ENCODE results near the gene CACNA1B.

Gene CACNA1B

GRCh38 chr9:137877506-137878122 lies at the start of gene CACNA1B:
TSS of gene CACNA1B (plus strand) at chr9:137877782. CDS start at chr9:137877934, 152 bp downstream.
- DNase-seq (ENCODE audit: low spot score), result peak; percentile 13

- no peak for DNase-seq (ENCODE audit: low spot score)
Measured at GRCh38 chr9:137827908-137828526, 49.6 kb upstream of the CACNA1B start.

DNA sequence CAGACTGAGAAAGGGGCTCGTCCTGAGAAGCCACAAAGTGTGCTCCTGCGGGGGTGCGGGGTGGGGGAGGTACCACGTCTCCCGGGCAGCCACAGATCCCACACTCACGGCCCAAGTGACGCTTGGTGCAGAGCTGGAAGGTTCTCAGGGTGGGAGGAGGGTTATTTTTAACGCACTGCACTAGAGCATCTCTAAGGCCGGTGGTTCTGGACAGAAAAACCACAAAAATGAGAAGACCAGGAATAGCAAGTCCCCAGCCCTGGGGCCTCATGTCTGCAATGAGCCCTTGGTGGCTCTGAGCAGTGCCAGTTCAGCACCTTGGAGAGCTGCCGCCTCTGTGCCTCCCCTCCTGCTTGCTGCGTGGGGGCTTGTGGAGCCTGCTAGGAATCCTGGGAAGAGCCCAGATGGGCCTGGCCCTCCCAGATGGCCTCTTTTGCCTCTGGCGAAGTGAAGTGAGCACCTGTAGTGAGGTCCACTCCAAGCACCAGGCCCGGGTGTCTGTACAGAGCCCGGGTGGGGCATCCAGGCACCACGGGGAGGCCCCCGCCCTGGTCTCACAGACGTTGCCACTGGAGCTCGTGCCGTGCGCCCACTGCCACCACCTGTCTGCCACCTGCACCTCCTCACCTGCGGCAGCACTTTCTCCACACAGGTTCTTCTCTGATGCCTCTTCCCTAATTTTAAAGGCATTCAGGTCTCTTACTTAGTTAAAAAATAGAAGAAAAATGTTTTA lies 48.9 kb upstream of the CACNA1B start:
- DNase-seq (ENCODE audit: low spot score), result peak; percentile 58

- DNase-seq (ENCODE audit: low spot score), result no peak
Measured at GRCh38 chr9:137829260-137829996, 48.2 kb upstream of the CACNA1B start.

- no peak for DNase-seq (ENCODE audit: low spot score)
Measured at GRCh38 chr9:137832191-137832700, 45.3 kb upstream of the CACNA1B start.

DNA sequence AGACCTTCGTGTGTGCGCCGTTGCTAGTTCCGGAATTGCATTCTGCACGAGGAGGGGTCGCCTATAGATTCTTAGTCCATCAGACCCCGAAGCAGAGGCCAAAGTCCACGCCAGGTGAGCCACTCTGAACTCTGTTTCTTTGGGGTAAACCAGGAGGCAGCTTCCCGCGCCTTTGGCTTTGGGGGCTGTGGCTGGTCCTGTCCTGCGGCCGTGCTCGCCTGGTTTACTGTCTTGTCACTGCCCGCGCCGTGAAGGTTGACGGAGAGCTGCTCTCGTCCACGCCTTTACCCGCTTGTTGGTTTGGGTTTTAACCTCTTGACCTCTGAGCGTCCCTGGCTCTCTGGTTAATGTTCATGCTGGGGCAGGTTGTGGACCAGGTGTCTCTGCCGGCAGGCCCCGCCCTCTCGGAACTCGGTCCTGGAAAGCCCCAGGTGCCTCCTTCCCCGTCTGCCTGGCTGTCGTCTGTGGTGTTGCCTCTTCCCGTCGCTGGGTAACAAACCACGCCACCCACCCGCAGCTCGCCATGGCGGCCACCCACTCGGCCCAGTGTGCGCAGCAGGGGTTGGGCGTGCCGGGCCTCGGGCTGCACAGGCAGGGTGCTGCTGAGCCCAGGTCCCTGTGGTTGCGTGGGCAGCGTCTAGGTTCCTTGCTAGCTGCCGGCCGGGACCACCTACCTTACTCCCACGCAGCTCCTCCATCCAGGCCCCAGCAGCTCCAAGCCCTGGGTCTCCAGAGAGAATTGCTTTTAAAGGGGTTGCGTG lies 44.6 kb upstream of the CACNA1B start:
- no peak for DNase-seq (ENCODE audit: low spot score)

DNA sequence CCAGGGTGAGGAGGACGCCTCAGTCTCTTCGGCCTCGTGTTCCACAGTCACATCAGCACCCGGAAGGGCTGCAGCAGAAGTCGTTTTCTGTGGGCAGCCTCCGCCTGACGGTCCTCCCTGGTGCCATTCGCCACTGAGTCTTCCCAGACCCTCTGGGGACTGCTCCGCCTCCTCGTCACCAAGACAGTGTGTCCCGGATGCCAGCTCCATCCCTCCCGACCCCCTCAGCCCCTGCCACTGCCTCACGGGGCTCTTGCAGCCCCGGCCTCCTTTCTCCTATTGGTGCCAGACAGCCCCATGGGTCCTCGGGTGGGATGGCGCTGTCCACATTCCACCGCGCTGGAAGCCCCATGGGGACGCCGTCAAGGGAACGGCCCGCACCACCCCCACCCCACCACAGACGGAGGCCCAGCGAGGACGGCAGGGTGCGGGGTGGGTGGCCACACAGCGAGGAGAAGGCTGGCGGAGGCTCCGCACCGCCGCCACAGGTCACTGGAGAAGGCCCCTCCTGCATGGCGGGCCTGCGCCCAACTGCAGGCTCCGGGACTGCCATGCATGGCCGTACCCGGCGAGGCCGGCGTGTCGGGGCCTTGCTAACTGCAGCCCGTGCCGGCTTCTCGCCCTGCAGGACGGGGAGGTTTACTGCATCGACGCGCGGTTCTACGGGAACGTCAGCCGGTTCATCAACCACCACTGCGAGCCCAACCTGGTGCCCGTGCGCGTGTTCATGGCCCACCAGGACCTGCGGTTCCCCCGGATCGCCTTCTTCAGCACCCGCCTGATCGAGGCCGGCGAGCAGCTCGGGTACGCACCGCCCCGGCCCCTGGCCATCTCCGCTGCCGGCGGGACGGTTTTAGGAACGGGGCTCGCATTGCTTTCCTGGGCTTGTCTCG lies 43.6 kb upstream of the CACNA1B start:
- no peak for DNase-seq (ENCODE audit: low spot score)

GRCh38 chr9:137834846-137835546 lies 42.6 kb upstream of the CACNA1B start:
- no peak for DNase-seq (ENCODE audit: low spot score)

GRCh38 chr9:137836151-137836830 lies 41.3 kb upstream of the CACNA1B start:
- DNase-seq (ENCODE audit: low spot score), result no peak

GRCh38 chr9:137836831-137837241 lies 40.7 kb upstream of the CACNA1B start:
- no peak for DNase-seq (ENCODE audit: low spot score)

DNA sequence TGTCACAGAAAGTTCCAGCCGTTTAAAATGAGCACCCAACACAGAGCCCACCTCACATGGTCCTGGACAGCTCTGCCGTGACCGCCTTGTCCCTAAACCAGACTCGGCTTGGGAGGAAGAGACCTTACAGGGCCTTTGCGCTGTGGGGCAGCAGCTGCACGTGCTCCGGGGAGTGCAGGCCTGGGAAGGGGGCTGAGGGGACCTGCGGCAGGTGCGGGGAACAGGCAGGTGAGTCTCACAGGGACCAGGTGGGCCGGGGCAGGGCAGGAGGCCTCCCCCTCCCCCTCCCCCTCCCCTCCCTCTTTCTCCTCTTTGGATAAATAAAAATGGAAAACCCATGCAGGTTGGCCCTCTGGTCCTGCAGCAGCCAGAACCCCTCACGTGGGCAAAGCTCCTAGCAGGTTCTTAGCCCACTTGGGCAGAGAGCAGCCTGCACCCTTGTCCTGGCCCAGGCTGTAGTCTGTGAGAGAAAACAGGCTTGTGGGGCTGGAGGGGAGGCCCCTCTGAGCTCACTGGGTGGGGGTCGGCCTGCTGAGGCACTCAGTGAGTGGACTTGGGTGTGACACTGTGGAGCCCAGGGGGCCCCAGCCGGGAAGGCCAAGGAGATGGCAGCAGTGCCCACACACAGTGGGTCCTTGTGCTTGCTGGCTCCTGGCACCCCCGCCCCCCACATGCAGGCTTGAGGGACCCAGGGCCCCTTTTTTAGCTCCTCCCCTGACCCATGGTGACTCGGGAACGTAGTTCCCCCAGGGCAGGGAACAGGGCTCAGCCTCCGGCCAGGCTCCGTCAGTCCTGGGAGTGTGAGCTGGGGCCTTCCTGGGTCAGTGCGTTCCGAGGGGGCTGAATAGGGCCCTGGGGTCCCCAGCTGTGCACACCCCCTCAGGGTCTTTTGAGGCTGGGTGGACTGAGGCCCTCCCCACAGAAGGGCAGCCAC lies 40.0 kb upstream of the CACNA1B start:
- DNase-seq (ENCODE audit: low spot score), result no peak

GRCh38 chr9:137838576-137838975 lies 39.0 kb upstream of the CACNA1B start:
- DNase-seq (ENCODE audit: low spot score), result no peak

- no peak for DNase-seq (ENCODE audit: low spot score)
Measured at GRCh38 chr9:137843355-137843754, 34.2 kb upstream of the CACNA1B start.

DNA sequence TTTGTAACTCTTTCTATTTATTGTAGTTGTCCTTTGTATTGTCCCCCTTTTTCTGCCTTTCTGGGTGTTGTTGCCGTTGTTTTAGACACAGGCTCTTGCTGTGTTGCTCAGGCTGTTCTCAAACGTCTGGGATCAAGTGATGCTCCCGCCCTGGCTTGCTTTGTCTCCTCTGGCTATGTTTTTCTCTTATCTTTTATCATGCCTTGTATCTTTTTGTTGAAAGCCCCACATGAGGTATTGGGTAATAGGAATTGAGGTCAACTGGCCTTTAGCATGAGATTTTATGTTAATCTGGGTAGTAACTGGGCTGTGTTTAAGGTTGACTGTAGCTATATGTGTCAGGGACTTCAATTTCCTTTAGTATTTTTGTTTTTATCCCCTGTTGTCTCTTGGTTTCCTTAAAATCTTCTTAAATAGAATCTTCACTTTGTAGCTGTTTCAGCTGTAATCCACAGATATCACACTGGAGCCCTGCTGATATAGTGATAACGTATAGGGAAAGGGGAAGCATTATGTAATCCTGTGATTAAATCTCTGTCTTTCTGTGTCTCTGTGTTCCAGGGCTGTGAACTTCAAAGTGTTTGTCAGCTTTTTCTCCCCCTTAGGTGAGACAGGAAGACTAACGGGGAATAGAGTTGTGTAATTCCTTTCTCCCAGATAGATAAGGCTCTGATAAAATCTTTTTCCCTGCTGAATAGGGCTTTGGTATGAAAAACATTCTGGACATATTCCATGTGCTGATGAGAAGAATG lies 25.9 kb upstream of the CACNA1B start:
- no peak for DNase-seq (ENCODE audit: low spot score)

- DNase-seq (ENCODE audit: low spot score), result no peak
Measured at GRCh38 chr9:137853392-137853995, 24.1 kb upstream of the CACNA1B start.

DNA sequence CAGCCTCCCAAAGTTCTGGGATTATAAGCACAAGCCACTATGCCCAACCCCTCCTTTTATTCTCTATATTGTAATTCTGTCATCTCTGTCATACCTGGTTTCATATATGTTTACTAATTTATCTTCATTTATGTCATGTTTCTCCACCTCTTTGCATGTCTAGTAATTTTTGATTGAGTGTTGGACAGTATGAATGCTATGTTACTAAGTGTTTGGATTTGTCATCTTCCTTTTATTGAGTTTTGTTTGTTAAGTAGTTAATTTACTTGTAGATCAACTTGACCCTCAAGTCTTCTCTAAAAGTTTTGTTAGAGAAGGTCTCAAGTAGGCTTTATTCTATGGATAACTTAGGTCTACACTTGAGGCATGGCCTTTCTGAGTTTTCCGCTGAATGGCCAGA lies 17.2 kb upstream of the CACNA1B start:
- DNase-seq (ENCODE audit: low spot score), result no peak

DNA sequence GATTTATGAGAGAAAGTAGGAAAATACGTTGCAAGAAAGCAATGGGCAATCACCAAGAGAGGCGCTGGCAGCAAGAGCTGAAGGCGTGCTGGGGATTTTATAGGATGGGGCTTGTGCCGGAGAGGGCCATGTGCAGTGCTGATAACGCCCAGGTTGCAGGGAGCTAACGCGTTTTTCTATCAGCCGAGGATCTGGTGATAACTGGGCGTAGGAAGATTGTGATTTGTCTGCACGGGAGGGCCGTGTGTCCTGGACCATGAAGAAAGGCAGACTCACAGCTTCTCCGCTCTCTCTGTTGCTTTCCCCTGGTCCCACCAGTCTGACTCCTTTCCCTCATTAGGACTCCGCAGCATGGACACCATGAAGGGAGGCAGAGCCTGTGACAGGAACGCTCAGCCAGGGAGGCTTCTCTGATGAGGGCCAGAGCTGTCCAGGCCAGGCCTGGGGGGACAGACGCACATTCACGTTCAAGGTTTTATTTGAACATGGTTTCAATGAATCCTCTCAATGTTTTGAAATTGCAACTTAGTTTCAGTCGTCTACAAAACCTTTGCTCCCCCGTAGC lies 11.9 kb upstream of the CACNA1B start:
- DNase-seq (ENCODE audit: low spot score), result no peak
